ENCODE data around the gene CATSPERD.
"Not testable (repeated sequence)": the region's sequence is repeated elsewhere in the genome, so short reads cannot be mapped to it uniquely, and the experiment has no call there.

Gene CATSPERD

GRCh38 chr19:5742051-5742450 is 21.6 kb downstream of the CATSPERD start:
- DNase-seq (ENCODE audit: low read depth), result no peak

GRCh38 chr19:5743630-5744029 is 23.2 kb downstream of the CATSPERD start:
- no peak for DNase-seq (ENCODE audit: low read depth)

GRCh38 chr19:5744999-5745398 is 24.6 kb downstream of the CATSPERD start:
- DNase-seq (ENCODE audit: low read depth), result not testable (repeated sequence)

GRCh38 chr19:5748920-5749319 is 28.5 kb downstream of the CATSPERD start:
- DNase-seq (ENCODE audit: low read depth), result not testable (repeated sequence)

GRCh38 chr19:5749505-5749904 is 29.1 kb downstream of the CATSPERD start:
- no peak for DNase-seq (ENCODE audit: low read depth)

- no peak for DNase-seq (ENCODE audit: low read depth)
Measured at GRCh38 chr19:5751709-5752108, 31.3 kb downstream of the CATSPERD start.

GRCh38 chr19:5753743-5754142 is 33.3 kb downstream of the CATSPERD start:
- no peak for DNase-seq (ENCODE audit: low read depth)

- no peak for DNase-seq (ENCODE audit: low read depth)
Measured at GRCh38 chr19:5762608-5763217, 42.3 kb downstream of the CATSPERD start.

- DNase-seq (ENCODE audit: low read depth), result no peak
Measured at GRCh38 chr19:5765220-5765619, 44.8 kb downstream of the CATSPERD start.

- no peak for DNase-seq (ENCODE audit: low read depth)
Measured at GRCh38 chr19:5767949-5768348, 47.5 kb downstream of the CATSPERD start.

GRCh38 chr19:5772416-5772815 is 52.0 kb downstream of the CATSPERD start:
- no peak for DNase-seq (ENCODE audit: low read depth)

- DNase-seq (ENCODE audit: low read depth), result no peak
Measured at GRCh38 chr19:5773276-5773675, 52.8 kb downstream of the CATSPERD start.

- peak; percentile 29 for DNase-seq (ENCODE audit: low read depth)
Measured at GRCh38 chr19:5774921-5775320, 54.5 kb downstream of the CATSPERD start.

GRCh38 chr19:5775668-5776309 is 55.4 kb downstream of the CATSPERD start:
- DNase-seq (ENCODE audit: low read depth), result peak; percentile 75

GRCh38 chr19:5778402-5778801 is 58.0 kb downstream of the CATSPERD start:
- no peak for DNase-seq (ENCODE audit: low read depth)

GRCh38 chr19:5780916-5781315 is 60.5 kb downstream of the CATSPERD start:
- DNase-seq (ENCODE audit: low read depth), result not testable (repeated sequence)

- DNase-seq (ENCODE audit: low read depth), result no peak
Measured at GRCh38 chr19:5782322-5782721, 61.9 kb downstream of the CATSPERD start.

GRCh38 chr19:5782945-5783919 is 62.8 kb downstream of the CATSPERD start:
- no peak for DNase-seq (ENCODE audit: low read depth)

- no peak for DNase-seq (ENCODE audit: low read depth)
Measured at GRCh38 chr19:5784581-5785147, 64.2 kb downstream of the CATSPERD start, which contains the start of gene PRR22. PRR22 (minus strand) TSS chr19:5784746; CDS start chr19:5784660, 86 bp downstream.

- no peak for DNase-seq (ENCODE audit: low read depth)
Measured at GRCh38 chr19:5785423-5785822, 65.0 kb downstream of the CATSPERD start.

GRCh38 chr19:5786593-5787408 is 66.4 kb downstream of the CATSPERD start:
- no peak for DNase-seq (ENCODE audit: low read depth)
